ENCODE results near the gene TUBA1C. TPM values are rescaled to one million over a fixed set of nuclear protein-coding genes. Genes with fewer than 3 reads are reported as not detected.

TUBA1C gene
- total and polyA plus RNA-seq, 2 of the 8 experiments (the other 6 are each of a cell fraction or from before 2014, with no cell fraction given), result 504 to 3,101 TPM

GRCh38 chr12:49231878-49232655 lies 32.8 kb upstream of the TUBA1C start:
- H2AFZ ChIP-seq (ENCODE audit: low read length), result 0 out of 2 replicates have a peak overlapping the region, but pooled peaks have one; percentile 92
- no peak overlapping the region for H2BK20ac ChIP-seq (ENCODE audit: low read length)

More at GRCh38 chr12:49231878-49232655, 32.8 kb upstream of the TUBA1C start:
- no peak overlapping the region for H3K56ac ChIP-seq (replicated peaks; ENCODE audit: insufficient read length, low read depth, low read length)
- H3K4me3 ChIP-seq (ENCODE audit: extremely low read depth in 1 of 4, insufficient read depth in 2 of 4, low read depth in 3 of 4, low read length in 4 of 4), result no peak overlapping the region
- H3K23me2 ChIP-seq (ENCODE audit: low read depth, low read length), result no peaks in the 10 kb centered on the region
- no peak overlapping the region for H3K18ac ChIP-seq (ENCODE audit: extremely low read depth, low read length)
- TF ChIP-seq POLR2AphosphoS5 (IDR thresholded peaks at IDR 0.05; ENCODE audit: low read depth, low read length) (no peak), YY1 (IDR thresholded peaks at IDR 0.05; ENCODE audit: low read depth, low read length) (no peak), POLR2A (IDR thresholded peaks at IDR 0.05; ENCODE audit: control extremely low read depth in 1 of 2, low read depth in 2 of 2, low read length in 2 of 2) (no peak), RFX5 (IDR thresholded peaks at IDR 0.05; ENCODE audit: borderline replicate concordance, low read depth, low read length) (no peak)
- H2BK15ac ChIP-seq (ENCODE audit: low read length), result no peak overlapping the region
- no peak overlapping the region for H3K27ac ChIP-seq (ENCODE audit: low read depth, low read length)
- peak overlapping the region; percentile 0; the same call in 1 of the 2 replicates for H2BK12ac ChIP-seq (ENCODE audit: low read depth, low read length)
- H3K4ac ChIP-seq (replicated peaks; ENCODE audit: insufficient read length, low read depth, low read length), result no peak overlapping the region
- no peaks in the 10 kb centered on the region for H3K79me1 ChIP-seq (ENCODE audit: low read depth, low read length)
- H3K4me2 ChIP-seq (ENCODE audit: insufficient read depth in 1 of 2, low read depth in 2 of 2, low read length in 2 of 2), result no peak overlapping the region; a peak in 1 of 4 replicates
- H3K23ac ChIP-seq (ENCODE audit: insufficient read length), result no peak overlapping the region
- DNase-seq (ENCODE audit: low read depth in 1 of 2, low spot score in 2 of 2) (no peak), FAIRE-seq (no peak)
- peaks cover 0 to 2% (median 0%) of the 10 kb centered on the region in 4 experiments; a peak in 2 of 7 replicates for H3K27me3 ChIP-seq (replicated peaks in 1 of 4; ENCODE audit: control insufficient read depth in 3 of 4, extremely low read depth in 1 of 4, insufficient read depth in 3 of 4, low read length in 3 of 4)
- no peak overlapping the region for H4K5ac ChIP-seq (ENCODE audit: insufficient read length, low read depth, low read length)
- no peaks in the 10 kb centered on the region for H3K9me3 ChIP-seq (ENCODE audit: insufficient read depth in 2 of 2, low read depth in 1 of 2, low read length in 1 of 2)
- no peak overlapping the region for H2BK120ac ChIP-seq (replicated peaks; ENCODE audit: low read depth, low read length)
- H3K14ac ChIP-seq (ENCODE audit: insufficient read length), result no peak overlapping the region
- H2AK5ac ChIP-seq (ENCODE audit: low read depth, low read length), result no peak overlapping the region
- H4K91ac ChIP-seq (replicated peaks; ENCODE audit: insufficient read length, low read length), result no peak overlapping the region
- H3K4me1 ChIP-seq (replicated peaks in 1 of 4; ENCODE audit: control insufficient read depth in 3 of 4, insufficient read depth in 4 of 4, low read length in 3 of 4), result peaks cover 3 to 13% (median 7%) of the 10 kb centered on the region in 4 experiments
- H4K8ac ChIP-seq (ENCODE audit: extremely low read depth, insufficient read depth, low read length), result no peak overlapping the region
- H2BK5ac ChIP-seq (ENCODE audit: low read depth, low read length), result no peak overlapping the region
- ChIA-PET CTCF (ENCODE audit: partially characterized antibody) (interaction anchor here (0.8 to 3.8 kb wide), 12 partner anchors 8 to 168 kb away, joined by 3 to 34 read pairs (median 3); partner anchors contain the start of genes PRPH and TUBA1B), POLR2A (ENCODE audit: partially characterized antibody) (interaction anchor here (0.6 to 2.4 kb wide), 6 partner anchors 9 to 347 kb away, joined by 3 to 17 read pairs (median 5); partner anchors contain the start of genes TUBA1B and TUBA1C)
- WGBS, 2 experiments (ENCODE audit: extremely low coverage in 1 of 2, insufficient coverage in 1 of 2, insufficient read length in 1 of 2, insufficient replicate concordance in 2 of 2, low coverage in 1 of 2, low lambda C conversion rate in 2 of 2, missing lambda C conversion rate in 1 of 2), result 77% methylated on average over 9 of the region's 9 CpGs; no CpG with 5 or more reads in 1 of the 2 experiments
- H3K79me2 ChIP-seq (ENCODE audit: control insufficient read depth in 1 of 2, insufficient read depth in 2 of 2, low read length in 2 of 2), result no peaks in the 10 kb centered on the region
- no peaks in the 10 kb centered on the region for H3K36me3 ChIP-seq (ENCODE audit: control insufficient read depth in 2 of 4, insufficient read depth in 4 of 4, low read length in 3 of 4)
- H4K20me1 ChIP-seq (replicated peaks in 1 of 2; ENCODE audit: control insufficient read depth in 1 of 2, insufficient read depth in 2 of 2, low read length in 2 of 2), result no peaks in the 10 kb centered on the region
- no peak overlapping the region for H3K9ac ChIP-seq (replicated peaks in 1 of 4; ENCODE audit: extremely low read depth in 1 of 4, low read depth in 3 of 4, low read length in 3 of 4)

Data from H1 (cell line).